HepG2 (cell line): ENCODE measurements around the gene PRDM10. TPM values are rescaled to one million over a fixed set of nuclear protein-coding genes. Genes with fewer than 3 reads are reported as not detected.
A peak's percentile ranks its signal among the peaks of the same experiment; 100 is the strongest.

Experiments used
- FOSL2 ChIP-seq: sonication (generic); formaldehyde crosslinking; IDR thresholded peaks from 2 replicates; pipeline ENCODE4 v1.4.0; 2020; ENCODE audit warnings: missing genetic modification reagents
- LCORL ChIP-seq, 2 experiments: fragments of 450-650 bp in 1 of 2; sonication (generic) in 1 of 2; formaldehyde crosslinking in 1 of 2; IDR thresholded peaks; 2 replicates each; pipeline versions ENCODE4 v1.5.0 to v1.6.1; 2017 to 2020; ENCODE audit warnings: antibody characterized with exemption in 1 of 2, missing genetic modification reagents in 1 of 2
- PLSCR1 ChIP-seq: sonication (generic); formaldehyde crosslinking; IDR thresholded peaks from 2 replicates; pipeline ENCODE4 v1.5.0; 2020; ENCODE audit warnings: missing genetic modification reagents, mild to moderate bottlenecking, borderline replicate concordance
- SKIL ChIP-seq: sonication (generic); formaldehyde crosslinking; IDR thresholded peaks from 2 replicates; pipeline ENCODE4 v1.8.0; 2022; ENCODE audit warnings: missing genetic modification reagents, mild to moderate bottlenecking, moderate library complexity, borderline replicate concordance
- TGIF2 ChIP-seq: IDR thresholded peaks from 2 replicates; pipeline ENCODE4 v1.6.1; 2016; ENCODE audit warnings: control low read depth, missing compliant biosample characterization
- TP53 ChIP-seq: sonication (generic); formaldehyde crosslinking; conservative IDR thresholded peaks from 2 replicates; pipeline ENCODE4 v1.4.0; 2020; ENCODE audit warnings: missing genetic modification reagents
- ZBTB20 ChIP-seq: sonication (generic); formaldehyde crosslinking; IDR thresholded peaks from 2 replicates; pipeline ENCODE4 v1.8.1; 2023; ENCODE audit warnings: missing genetic modification reagents, low read depth, mild to moderate bottlenecking, borderline replicate concordance
- ZHX2 ChIP-seq, 2 experiments: sonication (generic) in 1 of 2; formaldehyde crosslinking in 1 of 2; IDR thresholded peaks; 2 replicates each; pipeline versions ENCODE4 v1.6.1 to v1.9.0; 2014 to 2022; ENCODE audit warnings: antibody characterized with exemption in 1 of 2, borderline replicate concordance in 1 of 2, inconsistent platforms in 1 of 2, low read depth in 1 of 2, missing genetic modification reagents in 1 of 2
- ZNF24 ChIP-seq: fragments of 450-650 bp; IDR thresholded peaks from 2 replicates; pipeline ENCODE4 v1.6.1; 2017; ENCODE audit warnings: antibody characterized with exemption, mild to moderate bottlenecking
- ZNF460 ChIP-seq: sonication (generic); formaldehyde crosslinking; IDR thresholded peaks from 2 replicates; pipeline ENCODE4 v1.5.1; 2020; ENCODE audit warnings: missing genetic modification reagents, mild to moderate bottlenecking, borderline replicate concordance
- ZNF609 ChIP-seq: sonication (generic); formaldehyde crosslinking; IDR thresholded peaks from 2 replicates; pipeline ENCODE4 v1.4.0; 2020; ENCODE audit warnings: mild to moderate bottlenecking, missing genetic modification reagents, borderline replicate concordance
- ZNF761 ChIP-seq: sonication (generic); formaldehyde crosslinking; conservative IDR thresholded peaks from 2 replicates; pipeline ENCODE4 v1.4.0; 2020; ENCODE audit warnings: mild to moderate bottlenecking, missing genetic modification reagents
- polyA plus RNA-seq, 8 experiments: library from polyadenylated mRNA; depleted of rRNA in 3 of 8; stranded (reverse) in 7 of 8; unstranded in 1 of 8; fragments of >200 nt; fragmentation: Illumina TruSeq in 4 of 8; extraction: Trizol in 4 of 8; gene quantifications; 2 replicates each; pipeline versions ENCODE4 v1.2.1 to v1.2.3, GENCODE V29; 2011 to 2016; ENCODE audit warnings: low read depth in 4 of 8, missing spikeins in 1 of 8, mixed read lengths in 1 of 8; ENCODE audit not compliant: insufficient read depth in 1 of 8
- total RNA-seq, 5 experiments: library from RNA; depleted of rRNA; stranded (reverse); fragments of >200 nt; fragmentation: Illumina TruSeq; extraction: Trizol; gene quantifications; 2 replicates each; pipeline ENCODE4 v1.2.3, GENCODE V29; 2016; ENCODE audit warnings: low read depth in 1 of 5

PRDM10 gene
- total and polyA plus RNA-seq, 2 of the 13 experiments (the other 11 are each of a cell fraction or from before 2014, with no cell fraction given) = 5.7 to 5.8 TPM

GRCh38 chr11:130042093-130042591 is 39.5 kb upstream of the PRDM10 start (continued):
- peak; percentile 23; the same call in 1 of the 2 replicates for TF ChIP-seq ZHX2 (IDR thresholded peaks at IDR 0.05; ENCODE audit: low read depth)
- no peak for TF ChIP-seq ZHX2 (CRISPR knock-in tag; IDR thresholded peaks at IDR 0.05; ENCODE audit: borderline replicate concordance)
- TF ChIP-seq LCORL (IDR thresholded peaks at IDR 0.05) = no peak
- no peak for TF ChIP-seq LCORL (CRISPR knock-in tag; IDR thresholded peaks at IDR 0.05)
- TF ChIP-seq TGIF2 (CRISPR knock-in tag) = peak; percentile 56; the same call in 1 of the 2 replicates
- TF ChIP-seq ZNF460 (CRISPR knock-in tag) = no peak
- no peak for TF ChIP-seq ZNF24
- no peak for TF ChIP-seq ZBTB20
- TF ChIP-seq ZNF761 (CRISPR knock-in tag) = no peak
- TF ChIP-seq FOSL2 (CRISPR knock-in tag) = peak; percentile 93
- TF ChIP-seq PLSCR1 (CRISPR knock-in tag) = no peak
- TF ChIP-seq SKIL (CRISPR knock-in tag) = no peak
- TF ChIP-seq TP53 (CRISPR knock-in tag) = no peak
- no peak for TF ChIP-seq ZNF609 (CRISPR knock-in tag)
